ENCODE data around the gene HTRA1. TPM values are rescaled to one million over a fixed set of nuclear protein-coding genes. Genes with fewer than 3 reads are reported as not detected.
A peak's percentile ranks its signal among the peaks of the same experiment; 100 is the strongest.

HTRA1 gene
- total RNA-seq (10 to 100 TPM; 11.6 to 30.8 (median 13.2) TPM), polyA plus RNA-seq (10 to 100 TPM; 11.4 to 18.7 (median 11.5) TPM)
- long read RNA-seq, donor 1, transcript HTRA1-201 (9 exons, 2,120 nt), result major isoform, 9 of 14 reads
- long read RNA-seq, donor 1, partial matches to known transcripts, result 0 of 14 reads
- long read RNA-seq, donor 1, other reads (novel, unspliced or antisense), result 3 of 14 reads
- long read RNA-seq, donor 2, transcript HTRA1-201 (9 exons, 2,120 nt), result major isoform, 19 of 24 reads
- long read RNA-seq, donor 2, partial matches to known transcripts, result 3 of 24 reads
- long read RNA-seq, donor 2, other reads (novel, unspliced or antisense), result 0 of 24 reads

DNA sequence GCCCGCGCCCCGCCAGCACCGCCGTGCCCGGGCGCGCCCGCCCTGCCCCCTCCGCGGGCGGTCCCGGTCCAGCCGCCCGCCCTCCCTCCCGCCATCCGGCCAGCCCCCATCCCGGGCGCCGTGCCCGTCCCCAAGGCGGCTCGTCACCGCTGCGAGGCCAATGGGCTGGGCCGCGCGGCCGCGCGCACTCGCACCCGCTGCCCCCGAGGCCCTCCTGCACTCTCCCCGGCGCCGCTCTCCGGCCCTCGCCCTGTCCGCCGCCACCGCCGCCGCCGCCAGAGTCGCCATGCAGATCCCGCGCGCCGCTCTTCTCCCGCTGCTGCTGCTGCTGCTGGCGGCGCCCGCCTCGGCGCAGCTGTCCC, at the start of gene HTRA1:
HTRA1 (plus strand) TSS at position 187 of the 362 bp plus-strand sequence; CDS start at position 287, 100 bp downstream.
- intact Hi-C loops (cut with DNase I), result loop anchor here in 1 of 2 donors (10.0 kb wide), 1 partner anchor 103 kb away; the partner anchor contains the start of gene DMBT1
- WGBS, 3 donors, result 0 to 1% (median 1%) methylated on average over 21 to 56 of the region's 56 CpGs

DNA sequence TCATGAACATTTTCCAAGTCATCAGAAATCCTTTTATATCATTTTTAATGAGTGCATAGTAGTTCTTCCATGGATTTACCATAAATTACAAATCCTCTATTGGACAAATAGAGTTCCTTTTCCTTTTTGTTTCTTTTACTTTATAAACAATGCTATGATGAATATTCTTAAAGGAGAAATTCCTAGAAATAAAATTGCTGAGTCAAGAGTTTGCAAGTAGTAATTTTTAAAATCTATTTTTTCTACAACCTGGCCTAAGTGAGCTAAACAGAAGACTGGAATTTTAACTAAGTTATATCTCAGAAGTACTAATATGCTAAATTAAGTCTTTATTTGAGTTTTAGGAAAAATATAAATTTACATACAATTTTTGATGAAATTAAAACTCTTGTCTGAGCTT, 48.0 kb upstream of the HTRA1 start:
- Histone ChIP-seq H3K4me1 (no peaks in the 10 kb centered on the region), H3K27ac (no peak overlapping the region), H3K9me3 (no peaks in the 10 kb centered on the region), H3K4me3 (no peak overlapping the region), H3K27me3 (ENCODE audit: insufficient read depth in 3 of 3, low read length in 2 of 3) (no peaks in the 10 kb centered on the region), H3K36me3 (ENCODE audit: insufficient read depth in 1 of 2, low read depth in 1 of 2) (peaks cover 6 to 78% of the 10 kb centered on the region in 2 donors)
- ATAC-seq (no peak), DNase-seq (no peak)
- TF ChIP-seq, protein P1, sequence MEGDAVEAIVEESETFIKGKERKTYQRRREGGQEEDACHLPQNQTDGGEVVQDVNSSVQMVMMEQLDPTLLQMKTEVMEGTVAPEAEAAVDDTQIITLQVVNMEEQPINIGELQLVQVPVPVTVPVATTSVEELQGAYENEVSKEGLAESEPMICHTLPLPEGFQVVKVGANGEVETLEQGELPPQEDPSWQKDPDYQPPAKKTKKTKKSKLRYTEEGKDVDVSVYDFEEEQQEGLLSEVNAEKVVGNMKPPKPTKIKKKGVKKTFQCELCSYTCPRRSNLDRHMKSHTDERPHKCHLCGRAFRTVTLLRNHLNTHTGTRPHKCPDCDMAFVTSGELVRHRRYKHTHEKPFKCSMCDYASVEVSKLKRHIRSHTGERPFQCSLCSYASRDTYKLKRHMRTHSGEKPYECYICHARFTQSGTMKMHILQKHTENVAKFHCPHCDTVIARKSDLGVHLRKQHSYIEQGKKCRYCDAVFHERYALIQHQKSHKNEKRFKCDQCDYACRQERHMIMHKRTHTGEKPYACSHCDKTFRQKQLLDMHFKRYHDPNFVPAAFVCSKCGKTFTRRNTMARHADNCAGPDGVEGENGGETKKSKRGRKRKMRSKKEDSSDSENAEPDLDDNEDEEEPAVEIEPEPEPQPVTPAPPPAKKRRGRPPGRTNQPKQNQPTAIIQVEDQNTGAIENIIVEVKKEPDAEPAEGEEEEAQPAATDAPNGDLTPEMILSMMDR (IDR thresholded peaks at IDR 0.05), result no peak
- intact Hi-C loops (cut with DNase I), result no loop called here

More for the DNA sequence above, at the start of gene HTRA1:
- ATAC-seq (peak; percentile 48 to 62 (median 56)), DNase-seq (peak; percentile 84 to 88)
- H3K9me3 ChIP-seq, result no peaks in the 10 kb centered on the region
- H3K4me1 ChIP-seq, result peaks cover 26% of the 10 kb centered on the region
- no peaks in the 10 kb centered on the region for H3K36me3 ChIP-seq (ENCODE audit: insufficient read depth in 1 of 2, low read depth in 1 of 2)
- peak within 1 kb of the TSS; percentile 63 for H3K27ac ChIP-seq
- H3K27me3 ChIP-seq (ENCODE audit: insufficient read depth in 3 of 3, low read length in 2 of 3), result no peaks in the 10 kb centered on the region
- TF ChIP-seq, protein P1 (IDR thresholded peaks at IDR 0.05), result no peak
- H3K4me3 ChIP-seq, result peak within 1 kb of the TSS; percentile 76

DNA sequence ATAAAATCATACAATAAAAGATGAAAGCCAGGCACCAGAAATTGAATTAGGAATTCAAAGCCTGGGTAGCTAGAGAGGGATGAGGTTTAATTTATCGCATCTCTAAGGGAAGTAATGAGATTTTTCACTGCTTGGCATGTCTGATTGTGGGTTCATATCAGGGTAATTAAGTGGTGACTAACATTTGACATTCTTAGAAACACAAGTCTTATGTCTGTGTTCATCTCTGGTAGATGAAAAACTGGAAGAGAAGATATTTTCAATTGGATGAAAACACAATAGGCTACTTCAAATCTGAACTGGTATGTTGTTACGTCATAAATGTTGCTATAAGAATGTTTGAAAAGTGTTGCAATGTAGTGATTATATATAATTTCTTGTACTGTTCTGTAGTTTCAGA, 43.7 kb upstream of the HTRA1 start:
- TF ChIP-seq, protein P1 (IDR thresholded peaks at IDR 0.05), result no peak
- H3K9me3 ChIP-seq, result no peaks in the 10 kb centered on the region
- 94 to 98% (median 94%) methylated on average over 2 of the region's 2 CpGs for WGBS, 3 donors
- ATAC-seq (no peak), DNase-seq (no peak)
- intact Hi-C loops (cut with DNase I), result no loop called here
- no peak overlapping the region for H3K4me3 ChIP-seq
- no peak overlapping the region for H3K27ac ChIP-seq
- H3K4me1 ChIP-seq, result no peaks in the 10 kb centered on the region
- peaks cover 6 to 96% of the 10 kb centered on the region in 2 donors for H3K36me3 ChIP-seq (ENCODE audit: insufficient read depth in 1 of 2, low read depth in 1 of 2)
- H3K27me3 ChIP-seq (ENCODE audit: insufficient read depth in 3 of 3, low read length in 2 of 3), result no peaks in the 10 kb centered on the region

DNA sequence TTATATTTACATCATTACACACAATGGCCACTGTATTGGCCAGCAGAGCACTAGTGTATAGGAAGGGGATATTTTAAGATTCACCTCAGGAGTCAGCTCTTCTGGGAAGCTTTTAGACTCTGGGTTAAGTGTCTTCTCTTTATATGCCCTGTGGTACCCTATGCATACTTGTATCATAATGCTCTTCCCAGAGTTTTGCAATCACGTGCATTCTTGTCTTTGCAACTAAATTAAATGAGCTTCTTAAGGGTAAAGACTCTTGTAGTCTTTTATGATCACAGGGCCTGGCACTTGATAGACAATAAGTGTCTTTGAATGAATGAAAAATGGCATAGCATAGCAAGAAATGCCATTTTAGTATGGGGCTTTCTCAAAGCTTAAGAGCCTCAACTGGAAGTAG, 42.3 kb upstream of the HTRA1 start:
- ATAC-seq (peak in 1 of 4 donors; percentile 22), DNase-seq (no peak)
- Histone ChIP-seq H3K27ac (no peak overlapping the region), H3K27me3 (ENCODE audit: insufficient read depth in 3 of 3, low read length in 2 of 3) (no peaks in the 10 kb centered on the region), H3K4me3 (no peak overlapping the region), H3K36me3 (ENCODE audit: insufficient read depth in 1 of 2, low read depth in 1 of 2) (peaks cover 6 to 96% of the 10 kb centered on the region in 2 donors), H3K9me3 (no peaks in the 10 kb centered on the region), H3K4me1 (no peaks in the 10 kb centered on the region)
- TF ChIP-seq, protein P1 (IDR thresholded peaks at IDR 0.05), result no peak
- WGBS, 3 donors, result 62 to 73% (median 70%) methylated on average over 1 of the region's 1 CpG
- intact Hi-C loops (cut with DNase I), result no loop called here

Measured in psoas muscle (tissue), 8 donors.